ENCODE data around the gene CRYGB.
"Not testable (repeated sequence)": the region's sequence is repeated elsewhere in the genome, so short reads cannot be mapped to it uniquely, and the experiment has no call there.

CRYGB gene

GRCh38 chr2:208150956-208151355 is 5.0 kb upstream of the CRYGB start:
- no peak for DNase-seq (ENCODE audit: low read depth in 2 of 2, low spot score in 1 of 2)

- no peak for DNase-seq (ENCODE audit: low read depth in 2 of 2, low spot score in 1 of 2)
These were observed 4.1 kb upstream of the CRYGB start for GRCh38 chr2:208150094-208150493.

- DNase-seq (ENCODE audit: low read depth in 2 of 2, low spot score in 1 of 2): no peak
These were observed 2.8 kb upstream of the CRYGB start for GRCh38 chr2:208148803-208149202.

GRCh38 chr2:208147759-208148158 is 1.8 kb upstream of the CRYGB start:
- DNase-seq (ENCODE audit: low read depth in 2 of 2, low spot score in 1 of 2): no peak

- no peak for DNase-seq (ENCODE audit: low read depth in 2 of 2, low spot score in 1 of 2)
These were observed 1.1 kb upstream of the CRYGB start for GRCh38 chr2:208147008-208147407.

- DNase-seq (ENCODE audit: low read depth in 2 of 2, low spot score in 1 of 2): no peak
These were observed 2.8 kb downstream of the CRYGB start for GRCh38 chr2:208142925-208143799.

GRCh38 chr2:208142240-208142924 is 3.6 kb downstream of the CRYGB start:
- DNase-seq (ENCODE audit: low read depth in 2 of 2, low spot score in 1 of 2): no peak

GRCh38 chr2:208139447-208139846 is 6.5 kb downstream of the CRYGB start:
- no peak for DNase-seq (ENCODE audit: low read depth in 2 of 2, low spot score in 1 of 2)

GRCh38 chr2:208138334-208138733 is 7.6 kb downstream of the CRYGB start:
- not testable (repeated sequence) for DNase-seq (ENCODE audit: low read depth in 2 of 2, low spot score in 1 of 2)

GRCh38 chr2:208136716-208137094 is 9.3 kb downstream of the CRYGB start:
- no peak for DNase-seq (ENCODE audit: low read depth in 2 of 2, low spot score in 1 of 2)

GRCh38 chr2:208135794-208136715 is 9.9 kb downstream of the CRYGB start:
- DNase-seq (ENCODE audit: low read depth in 2 of 2, low spot score in 1 of 2): no peak

GRCh38 chr2:208134928-208135586 is 10.9 kb downstream of the CRYGB start:
- no peak for DNase-seq (ENCODE audit: low read depth in 2 of 2, low spot score in 1 of 2)

GRCh38 chr2:208130712-208131110 is 15.2 kb downstream of the CRYGB start:
- no peak for DNase-seq (ENCODE audit: low read depth in 2 of 2, low spot score in 1 of 2)

- DNase-seq (ENCODE audit: low read depth in 2 of 2, low spot score in 1 of 2): no peak
These were observed 15.9 kb downstream of the CRYGB start, which contains the start of gene CRYGC for GRCh38 chr2:208129744-208130711. TSS of gene CRYGC (minus strand) at chr2:208129828. CDS start at chr2:208129792, 36 bp downstream.

GRCh38 chr2:208128136-208128535 is 17.8 kb downstream of the CRYGB start:
- DNase-seq (ENCODE audit: low read depth in 2 of 2, low spot score in 1 of 2): no peak

- DNase-seq (ENCODE audit: low read depth in 2 of 2, low spot score in 1 of 2): no peak
These were observed 18.9 kb downstream of the CRYGB start for GRCh38 chr2:208127090-208127489.

GRCh38 chr2:208125251-208125650 is 20.7 kb downstream of the CRYGB start:
- DNase-seq (ENCODE audit: low read depth in 2 of 2, low spot score in 1 of 2): no peak

- DNase-seq (ENCODE audit: low read depth in 2 of 2, low spot score in 1 of 2): not testable (repeated sequence)
These were observed 21.8 kb downstream of the CRYGB start, which contains the start of gene CRYGD for GRCh38 chr2:208124013-208124715. TSS of gene CRYGD (minus strand) at chr2:208124524. CDS start at chr2:208124473, 51 bp downstream.

- no peak for DNase-seq (ENCODE audit: low read depth in 2 of 2, low spot score in 1 of 2)
These were observed 23.7 kb downstream of the CRYGB start for GRCh38 chr2:208122248-208122647.

All from stimulated activated CD8-positive, alpha-beta memory T cell treated with anti-CD3 and anti-CD28 coated beads, Interleukin-4, amount 100 ng/mL, for 4 hours (primary cell).